Peyer's patch (tissue), 4 donors: ENCODE measurements around the gene CCAR1.

Experiments
- CTCF ChIP-seq, 6 experiments: fragments of 450-650 bp in 4 of 6; fragments of 200-600 bp in 2 of 6; sonication (generic) in 1 of 6; IDR thresholded peaks; one replicate each; pipeline ENCODE4 v1.5.1; 2017 to 2019; ENCODE audit warnings: antibody characterized with exemption in 6 of 6, mild to moderate bottlenecking in 3 of 6, moderate library complexity in 1 of 6
- POLR2A ChIP-seq, 2 donors: fragments of 450-650 bp; IDR thresholded peaks; one replicate each; pipeline ENCODE4 v1.5.1; 2017; ENCODE audit warnings: antibody characterized with exemption in 2 of 2, mild to moderate bottlenecking in 2 of 2, moderate library complexity in 2 of 2

GRCh38 chr10:68787813-68788212 lies 66.8 kb downstream of the CCAR1 start:
- no peak for TF ChIP-seq POLR2A (IDR thresholded peaks at IDR 0.05)
- TF ChIP-seq CTCF (IDR thresholded peaks at IDR 0.05), result no peak
